CD4-positive, alpha-beta T cell treated with Interleukin-6 for 4 hours (primary cell): Measurements from ENCODE around the gene HOXB3.

ENCODE experiments used
- DNase-seq: peaks from one replicate; pipeline ENCODE4 v3.0.0-alpha.2; 2020; ENCODE audit warnings: mixed read lengths

Gene HOXB3

DNA sequence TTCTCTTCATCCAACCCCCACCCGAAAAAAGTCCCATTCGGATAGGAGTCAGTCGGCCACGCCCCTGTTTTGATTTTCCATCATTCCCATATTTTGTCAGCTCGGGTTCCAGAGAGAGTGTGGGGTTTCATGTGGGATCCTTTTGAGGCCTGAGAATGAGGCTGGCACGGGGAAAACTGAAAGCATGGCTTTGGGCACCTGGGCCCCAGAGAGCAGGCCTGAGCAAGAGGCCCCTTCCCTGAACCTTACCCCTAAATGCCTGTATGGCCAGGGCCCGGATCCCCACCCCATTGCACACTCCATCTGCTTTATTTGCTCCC, 7.3 kb downstream of the HOXB3 start:
- no peak for DNase-seq

DNA sequence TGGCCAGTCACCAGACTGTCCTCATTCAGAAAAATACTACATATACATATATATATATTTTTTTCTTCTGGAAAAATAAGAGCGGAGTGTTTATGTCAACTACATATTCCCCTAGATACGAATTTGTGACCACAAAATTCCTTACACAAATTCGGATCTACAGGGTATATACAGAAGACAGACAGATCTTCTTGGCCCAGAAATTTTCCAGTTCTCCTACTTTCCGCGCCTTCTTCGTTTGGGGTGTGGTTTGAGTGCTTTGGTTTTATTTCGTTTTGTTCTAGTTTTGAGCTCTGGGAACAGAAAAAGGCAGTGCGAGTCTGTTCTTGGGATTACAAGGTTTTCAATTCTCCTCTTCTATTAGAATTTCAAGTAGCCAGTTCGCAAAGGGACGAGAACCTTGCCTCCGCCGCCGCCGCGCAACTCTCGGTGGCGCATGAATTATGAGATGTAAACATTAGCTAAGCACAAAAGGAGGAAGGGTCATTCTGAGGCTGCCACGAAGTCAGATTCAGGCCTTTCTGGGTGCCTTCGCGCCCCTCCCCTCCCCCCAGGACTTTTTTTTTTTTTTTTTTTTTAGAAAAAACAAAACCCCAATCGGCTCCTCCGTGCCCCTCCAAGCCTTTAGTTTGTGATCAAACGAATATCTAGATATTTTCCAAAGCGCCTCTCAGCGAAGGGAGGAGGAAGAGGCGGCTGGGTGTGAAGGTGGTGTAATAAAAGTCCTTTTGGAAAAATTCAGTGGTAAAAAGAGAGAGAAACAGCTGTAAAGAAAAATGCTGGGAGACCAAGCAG, 10.1 kb downstream of the HOXB3 start:
- DNase-seq, result no peak

DNA sequence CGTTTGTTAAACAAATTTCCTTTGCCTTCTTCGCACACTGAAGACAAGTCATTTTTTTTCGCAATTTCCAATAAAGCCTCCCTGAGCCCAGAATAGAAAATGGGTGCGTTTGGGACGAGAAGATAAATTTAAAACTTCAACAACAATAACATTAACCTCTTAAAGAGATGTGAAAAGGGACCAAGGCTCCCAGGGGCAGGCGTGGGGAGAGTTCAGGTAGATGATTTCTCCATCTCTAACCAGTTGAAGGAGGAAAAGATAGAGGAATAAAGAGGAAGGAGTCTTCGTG, 10.6 kb downstream of the HOXB3 start:
- no peak for DNase-seq

DNA sequence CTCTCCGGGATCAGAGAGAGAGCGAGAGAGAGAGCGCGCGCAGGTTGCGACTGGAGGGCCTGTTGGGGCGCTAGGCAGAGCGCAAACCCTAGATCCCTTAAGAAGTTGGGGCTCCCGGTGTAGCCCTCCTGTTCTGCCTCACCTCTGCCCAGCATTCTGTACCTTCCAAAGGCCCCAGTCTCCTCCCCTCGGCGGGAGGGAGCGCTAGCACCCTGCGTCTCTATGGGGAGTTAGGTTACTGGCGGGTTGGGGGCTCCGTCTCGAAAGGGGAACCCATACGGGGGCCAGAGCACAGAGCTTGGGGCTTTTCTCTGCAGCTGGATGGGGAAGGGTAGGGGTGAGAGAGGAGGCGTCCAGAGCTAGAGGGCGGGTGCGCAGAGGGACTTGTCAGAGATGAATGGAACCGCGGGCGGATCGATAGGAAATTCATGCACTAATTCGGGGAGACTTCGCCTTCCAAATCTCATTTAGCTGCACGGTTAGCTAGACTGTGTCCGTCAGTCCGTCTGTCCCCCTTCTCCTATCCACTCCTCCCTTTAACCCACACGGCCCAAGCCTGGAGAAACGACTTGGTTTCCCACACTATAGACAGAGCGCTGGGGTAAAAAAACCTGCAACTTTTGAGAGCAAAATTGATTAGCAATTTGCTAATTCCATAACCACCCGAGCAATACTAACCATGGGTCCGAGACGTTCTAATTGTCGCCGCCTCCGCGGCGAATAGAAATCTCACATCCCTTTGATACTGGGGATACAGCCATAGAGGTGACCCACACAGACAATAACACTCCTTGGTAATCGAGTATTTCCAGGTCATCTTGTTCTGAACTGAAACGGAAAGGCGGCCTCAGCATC, 11.2 kb downstream of the HOXB3 start:
- no peak for DNase-seq

DNA sequence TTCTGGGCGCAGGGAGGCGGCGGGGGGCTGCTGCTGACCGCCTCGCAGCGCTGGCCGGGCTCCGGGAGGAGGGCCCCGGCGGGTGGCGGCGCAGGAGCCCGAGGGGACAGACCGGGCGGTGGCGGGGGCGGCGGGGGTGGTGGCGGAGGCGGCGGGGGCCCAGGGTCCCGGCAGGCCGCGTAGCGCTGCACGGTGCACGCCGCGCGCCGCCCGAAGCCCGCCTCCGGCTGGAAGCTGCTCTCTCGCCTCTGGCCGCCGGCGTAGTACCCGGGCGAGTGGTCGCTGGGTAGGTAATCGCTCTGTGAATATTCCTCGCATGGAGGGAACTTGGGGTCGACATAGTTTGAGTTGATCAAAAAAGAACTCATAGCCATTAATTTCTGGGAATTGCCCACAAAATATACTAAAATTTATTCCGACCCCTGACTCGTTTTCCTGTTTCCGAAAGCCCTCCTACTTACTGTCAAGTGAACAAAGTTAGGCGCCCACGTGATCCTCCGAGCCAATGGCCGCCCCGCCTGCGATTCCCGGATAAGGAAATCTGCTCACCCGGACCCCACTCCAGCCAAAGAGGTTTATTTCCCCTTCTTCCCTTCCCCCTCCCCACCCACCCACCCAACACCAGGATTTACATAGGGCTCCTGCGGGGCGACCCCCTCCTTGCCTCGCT, 12.0 kb downstream of the HOXB3 start, which contains the start of gene HOXB4:
TSS of gene HOXB4 (minus strand) at position 405 of the 670 bp plus-strand sequence. CDS start at position 374, 31 bp downstream.
- peak; percentile 75 for DNase-seq

DNA sequence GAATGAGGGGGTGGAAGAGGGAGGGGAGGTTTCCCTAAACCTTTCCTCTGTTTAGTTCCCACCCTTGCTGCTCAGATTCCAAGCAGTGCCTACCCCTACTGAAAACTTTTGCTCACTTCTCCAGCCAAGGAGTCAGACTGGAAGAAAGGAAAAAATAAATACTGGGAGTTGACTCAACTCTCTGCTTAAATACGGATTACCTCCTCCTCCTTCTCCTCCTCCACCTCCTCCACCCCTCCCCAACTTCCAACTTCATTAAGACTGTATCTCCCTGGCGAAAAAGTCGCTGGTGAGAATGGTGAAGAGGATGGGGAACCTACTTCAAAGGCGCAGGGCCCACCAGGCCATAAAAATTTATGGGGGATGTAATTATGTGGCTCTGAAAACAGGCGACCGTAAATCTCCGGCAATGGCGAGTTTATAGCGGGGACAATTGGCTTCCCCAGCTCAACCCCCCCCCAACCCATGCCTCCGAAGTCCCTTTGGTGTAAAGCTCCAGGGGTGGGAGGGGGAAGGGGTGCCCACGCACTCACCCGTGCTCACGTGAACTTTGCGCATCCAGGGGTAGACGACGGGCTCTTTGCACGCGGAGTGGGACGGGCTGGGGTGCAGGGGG, 12.6 kb downstream of the HOXB3 start:
- DNase-seq, result peak; percentile 34

DNA sequence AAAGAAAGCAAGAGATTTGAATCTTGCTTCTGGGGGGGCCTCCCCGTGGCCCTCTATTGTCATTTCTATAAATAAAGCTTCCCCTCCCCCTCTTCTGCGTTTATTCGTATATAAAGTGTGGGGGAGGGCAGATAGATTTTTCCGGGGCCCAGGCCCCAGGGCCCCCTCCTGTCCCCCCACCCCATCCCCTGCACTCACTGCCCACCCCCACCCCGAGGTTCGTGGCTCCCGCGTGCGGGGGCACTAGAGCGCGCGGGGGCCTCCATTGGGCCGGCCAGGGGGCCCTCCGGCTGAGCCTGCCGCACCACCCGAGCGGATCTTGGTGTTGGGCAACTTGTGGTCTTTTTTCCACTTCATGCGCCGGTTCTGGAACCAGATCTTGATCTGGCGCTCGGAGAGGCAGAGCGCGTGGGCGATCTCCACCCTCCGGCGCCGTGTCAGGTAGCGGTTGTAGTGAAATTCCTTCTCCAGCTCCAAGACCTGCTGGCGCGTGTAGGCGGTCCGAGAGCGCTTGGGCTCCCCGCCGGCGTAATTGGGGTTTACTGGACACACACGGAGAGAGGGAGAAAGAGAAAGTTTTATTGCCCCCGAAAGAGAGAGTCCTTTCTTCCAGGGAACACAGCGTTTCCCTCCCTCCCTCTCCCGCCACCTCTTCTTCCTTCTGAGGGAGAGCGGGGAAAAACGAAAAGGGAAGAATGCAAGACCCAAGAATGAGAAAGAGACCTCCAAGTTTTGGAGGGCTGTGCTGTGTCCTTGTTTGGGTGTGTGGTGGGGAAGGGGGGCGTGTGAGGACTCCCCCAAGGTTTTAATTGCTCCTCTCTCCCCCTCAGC, 13.3 kb downstream of the HOXB3 start:
- no peak for DNase-seq

DNA sequence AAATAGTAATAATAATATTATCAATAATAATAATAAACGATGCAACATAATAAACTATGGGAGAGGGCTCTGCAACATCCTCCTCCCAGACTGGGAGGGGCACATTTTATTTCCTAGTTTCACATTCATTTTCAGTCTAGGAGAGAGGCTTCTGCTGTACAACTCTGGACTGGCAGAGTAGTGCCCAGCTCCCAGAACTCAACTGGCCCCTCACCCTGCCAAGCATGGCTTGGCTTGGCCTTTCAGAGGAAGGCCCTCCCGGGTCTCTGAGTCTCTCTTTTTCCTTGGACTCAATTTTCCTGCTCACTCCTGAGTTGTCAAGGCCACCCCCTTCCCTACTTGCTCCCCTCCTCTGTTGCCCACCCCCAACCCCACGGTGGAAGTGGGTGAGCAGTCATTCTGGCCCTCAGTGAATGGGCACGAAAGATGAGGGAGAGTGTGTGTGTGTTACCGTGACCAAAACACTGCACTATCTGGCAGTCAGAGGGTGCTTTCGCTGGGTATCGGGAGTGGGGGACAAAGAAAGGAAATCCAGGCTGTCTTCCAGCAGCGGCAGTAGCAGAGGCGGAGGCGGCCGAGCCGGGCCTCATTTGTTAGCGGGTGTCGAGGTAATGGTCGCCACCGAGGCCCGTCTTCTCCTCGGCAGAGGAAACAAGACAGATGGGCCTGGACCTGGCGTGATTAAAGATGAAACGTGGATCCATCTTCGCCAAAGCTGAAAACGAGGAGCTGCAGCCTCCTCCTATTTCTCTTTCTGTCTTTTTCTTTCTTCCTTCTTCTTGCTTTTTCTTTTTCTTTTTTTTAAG, 14.2 kb downstream of the HOXB3 start:
- DNase-seq, result no peak

DNA sequence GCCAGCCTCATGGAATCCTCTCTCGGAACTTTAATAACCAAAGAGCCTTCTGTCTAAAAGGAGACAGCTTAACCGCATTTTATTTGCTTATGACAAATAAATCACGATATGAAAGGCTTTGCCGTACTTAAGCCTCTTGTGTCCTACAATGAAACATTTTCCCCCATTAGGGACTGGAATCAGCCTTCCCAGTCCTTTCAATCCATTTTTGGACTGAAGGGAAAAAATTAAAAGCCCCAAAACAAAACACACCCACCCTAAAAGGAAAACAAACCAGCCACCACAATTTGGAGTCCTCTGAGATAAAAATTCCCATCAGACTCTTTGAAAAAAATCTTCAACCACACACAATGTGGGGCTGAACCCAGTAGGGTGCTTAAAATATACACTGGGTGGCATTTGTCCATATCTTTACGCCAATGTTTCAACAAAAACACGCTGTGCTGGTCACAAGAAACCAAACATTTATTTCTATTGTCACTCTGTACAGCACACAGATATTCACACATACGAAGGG, 14.9 kb downstream of the HOXB3 start:
- no peak for DNase-seq

DNA sequence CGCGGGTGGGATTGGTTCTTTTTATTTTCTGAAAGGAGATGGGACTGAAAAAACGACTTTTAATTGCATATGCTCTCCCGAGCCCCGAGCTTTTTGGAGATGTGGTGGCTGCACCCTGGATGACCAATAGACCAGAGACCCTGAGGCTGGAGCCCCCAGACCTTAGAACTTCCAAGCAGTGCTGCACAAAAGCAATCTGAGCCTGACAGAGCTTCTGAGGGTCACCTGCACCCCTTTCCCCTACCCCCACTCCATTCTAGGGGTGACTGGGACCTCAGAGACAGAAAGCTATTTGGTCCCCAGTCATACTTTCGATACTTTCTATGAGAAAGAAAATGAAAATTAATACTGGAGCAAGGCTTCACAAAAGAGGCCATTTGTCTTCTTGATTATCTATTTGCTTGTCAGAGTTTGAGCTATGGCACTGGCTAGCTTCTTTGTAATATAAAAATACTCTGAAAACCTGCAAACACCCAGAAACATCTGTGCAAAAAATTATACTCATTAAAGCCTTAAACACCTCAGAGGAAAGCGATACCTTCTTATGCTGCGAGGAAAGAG, 15.5 kb downstream of the HOXB3 start:
- DNase-seq, result no peak

DNA sequence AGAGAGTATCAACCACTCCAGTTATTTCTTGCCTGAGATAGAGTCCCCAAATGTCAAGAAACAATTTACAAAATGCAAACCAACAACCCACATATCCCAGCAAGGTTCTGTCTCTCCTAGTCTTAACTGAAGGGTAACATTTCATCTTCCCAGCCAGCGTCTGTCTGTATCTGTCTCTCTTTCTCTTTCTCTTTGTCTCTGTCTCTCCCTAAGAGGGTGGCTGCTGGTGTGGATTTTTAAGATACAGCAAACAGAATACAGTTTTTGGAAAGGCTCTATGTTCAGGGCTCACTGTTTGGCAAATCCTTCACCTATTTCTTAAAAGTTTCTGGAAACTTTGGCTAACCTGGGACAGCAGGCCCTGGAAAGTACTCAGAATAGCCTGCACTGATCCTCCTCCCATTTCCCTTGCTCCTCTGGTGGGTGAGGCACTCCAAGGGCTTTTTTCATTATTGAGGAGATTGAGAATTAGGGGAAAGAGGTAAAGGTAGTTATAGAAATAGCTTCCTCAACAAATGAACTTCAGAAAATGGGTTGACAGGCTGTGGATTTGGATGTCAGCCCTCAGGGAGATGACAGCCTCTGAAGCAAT, 18.1 kb downstream of the HOXB3 start:
- DNase-seq, result no peak

DNA sequence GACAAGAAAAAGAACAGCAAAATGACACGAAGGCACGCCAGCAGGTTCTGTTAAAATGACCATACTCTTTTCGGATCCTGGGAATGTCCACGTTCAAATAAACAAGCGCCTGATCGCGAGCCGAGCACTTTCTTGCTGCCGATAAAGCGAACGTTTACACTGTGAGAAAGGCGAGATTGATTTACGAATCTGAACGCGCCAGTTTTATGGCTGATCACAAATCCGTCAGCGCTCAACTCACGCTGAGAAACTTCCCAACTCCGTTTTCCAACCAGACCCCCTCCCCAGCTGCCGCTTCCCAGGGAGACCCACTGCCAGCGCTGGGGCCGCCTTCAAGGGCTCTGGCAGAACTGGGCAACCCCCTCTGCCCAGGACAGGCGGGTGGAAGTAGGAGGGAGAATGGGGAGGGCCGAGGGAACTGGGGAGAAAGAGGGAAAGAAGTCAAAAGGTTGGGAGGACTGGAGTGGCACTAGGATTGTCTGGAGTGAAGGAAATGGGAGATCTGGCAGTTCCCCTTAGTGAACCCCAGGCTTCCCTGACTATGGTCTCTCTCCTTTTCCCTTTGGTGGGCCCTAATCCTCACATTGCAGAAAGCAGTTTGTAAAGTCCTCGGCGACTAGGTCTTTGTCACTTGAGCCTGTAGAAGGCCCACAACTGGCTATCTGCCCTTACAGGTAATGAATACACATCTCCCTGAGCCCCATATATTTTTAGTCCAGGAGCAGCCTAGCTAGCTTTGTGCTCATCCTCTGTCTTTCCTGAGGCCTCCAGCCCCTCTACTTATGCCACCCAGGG, 18.8 kb downstream of the HOXB3 start:
- no peak for DNase-seq

DNA sequence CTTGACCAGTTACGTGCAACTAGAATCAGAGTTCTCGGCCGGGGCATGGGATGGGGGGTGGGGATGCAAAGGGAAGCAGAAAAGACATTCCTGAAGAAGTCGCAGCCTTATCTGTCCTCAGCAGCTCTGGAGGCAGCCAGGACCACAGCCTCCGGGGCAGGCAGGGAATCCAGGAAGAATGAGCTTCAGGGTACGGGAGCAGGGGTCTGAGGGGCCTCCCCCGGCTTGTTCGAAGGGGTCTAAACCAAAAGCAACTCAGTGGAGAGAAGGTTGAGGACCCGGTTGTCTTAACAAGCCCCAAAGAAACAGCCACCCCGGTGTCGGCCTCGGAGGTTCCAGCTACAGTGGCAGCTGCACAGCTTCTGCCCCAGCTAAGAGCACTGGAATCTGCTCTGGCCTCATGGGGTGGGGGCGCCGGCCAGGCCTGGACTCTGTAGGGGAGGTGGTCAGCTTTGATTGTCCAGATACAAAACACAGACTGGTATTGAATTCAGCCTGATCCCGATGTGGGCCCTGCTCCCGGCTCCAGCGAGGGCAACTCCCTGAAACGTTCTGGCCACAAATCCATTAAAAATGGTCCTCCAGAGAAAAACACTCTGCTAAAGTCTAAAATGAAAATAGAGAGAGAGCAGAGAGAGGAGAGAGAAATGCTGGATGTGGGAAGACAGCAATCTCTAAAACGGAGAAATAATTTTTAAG, 19.6 kb downstream of the HOXB3 start:
- DNase-seq, result no peak

DNA sequence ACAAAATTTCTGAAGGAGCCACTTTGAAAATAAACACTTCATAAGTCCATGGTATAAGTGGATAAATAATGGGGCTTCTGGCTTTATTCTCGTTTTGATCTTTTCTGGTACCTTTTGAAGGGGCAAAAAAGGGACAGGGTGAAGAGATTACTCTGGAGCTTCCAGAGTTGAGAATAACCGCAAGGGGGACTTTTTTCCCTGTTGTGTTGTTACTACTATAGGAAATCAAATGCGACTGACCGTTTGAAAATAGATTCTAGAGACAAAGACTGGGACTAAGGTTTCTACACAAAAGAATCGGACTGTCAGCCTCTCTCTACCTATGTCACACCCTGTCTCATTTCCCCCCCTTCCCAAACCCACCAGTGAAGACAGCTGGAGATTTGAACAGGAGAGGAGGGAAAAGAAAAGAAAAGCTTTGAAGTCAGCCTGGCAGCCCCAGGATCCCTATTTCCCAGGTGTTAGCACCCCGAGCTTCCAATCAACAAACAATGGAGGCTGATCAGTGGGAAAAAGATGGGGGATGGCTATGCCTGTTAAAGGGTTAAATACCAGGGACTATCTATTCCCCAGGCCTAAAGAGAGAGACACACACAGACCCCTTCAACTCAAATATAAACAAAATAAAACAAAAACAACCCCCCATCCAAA, 20.2 kb downstream of the HOXB3 start:
- no peak for DNase-seq

DNA sequence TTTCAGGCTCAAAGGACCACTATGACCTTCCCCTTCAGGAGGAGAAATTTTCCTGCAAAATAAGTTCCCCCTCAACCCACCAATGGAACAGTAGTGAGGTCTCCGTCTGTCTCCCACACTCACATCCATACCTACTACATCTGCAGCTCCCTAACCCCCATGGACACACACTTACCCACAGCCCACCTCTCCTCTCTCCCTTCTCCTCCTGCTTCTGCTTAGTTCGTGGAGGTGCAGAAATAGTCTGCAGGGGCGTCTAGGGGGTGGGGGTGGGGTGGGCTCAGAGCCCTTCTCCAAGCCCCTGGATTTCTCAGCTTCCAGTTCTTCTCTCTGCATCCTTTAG, 20.8 kb downstream of the HOXB3 start:
- no peak for DNase-seq

DNA sequence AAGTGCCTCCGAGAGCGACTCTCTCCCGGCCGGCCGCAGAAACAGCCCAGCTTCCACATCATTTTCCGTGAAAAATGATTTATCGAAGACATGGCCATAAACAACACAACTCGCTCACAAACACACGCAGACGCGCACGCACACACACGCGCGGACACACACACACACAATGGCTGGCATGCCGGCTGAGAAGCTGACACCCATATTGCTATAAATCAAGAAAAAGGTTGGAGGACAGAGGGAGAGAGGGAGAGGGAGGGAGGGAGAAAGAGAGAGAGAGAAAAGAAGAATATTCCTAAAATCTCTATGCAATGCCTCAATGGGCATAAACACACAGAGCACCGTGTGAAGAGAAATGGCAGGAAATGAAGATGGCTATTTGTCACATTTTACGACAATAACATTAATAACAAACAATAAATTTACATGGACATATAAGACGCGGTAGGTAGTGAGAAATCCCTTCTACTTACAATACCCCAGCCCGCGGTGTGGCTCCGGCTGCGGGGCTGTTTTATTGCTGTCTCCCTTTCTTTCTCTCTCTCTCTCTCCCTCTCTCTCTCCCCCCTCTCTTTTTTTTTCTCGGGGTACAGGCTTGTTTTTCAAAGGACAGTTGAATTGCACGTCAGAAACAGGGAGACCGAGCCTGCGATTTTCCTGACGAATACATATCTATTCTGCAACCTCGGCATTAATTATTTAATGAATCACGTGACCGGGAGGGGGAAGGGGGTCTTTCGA, 21.4 kb downstream of the HOXB3 start:
- no peak for DNase-seq

DNA sequence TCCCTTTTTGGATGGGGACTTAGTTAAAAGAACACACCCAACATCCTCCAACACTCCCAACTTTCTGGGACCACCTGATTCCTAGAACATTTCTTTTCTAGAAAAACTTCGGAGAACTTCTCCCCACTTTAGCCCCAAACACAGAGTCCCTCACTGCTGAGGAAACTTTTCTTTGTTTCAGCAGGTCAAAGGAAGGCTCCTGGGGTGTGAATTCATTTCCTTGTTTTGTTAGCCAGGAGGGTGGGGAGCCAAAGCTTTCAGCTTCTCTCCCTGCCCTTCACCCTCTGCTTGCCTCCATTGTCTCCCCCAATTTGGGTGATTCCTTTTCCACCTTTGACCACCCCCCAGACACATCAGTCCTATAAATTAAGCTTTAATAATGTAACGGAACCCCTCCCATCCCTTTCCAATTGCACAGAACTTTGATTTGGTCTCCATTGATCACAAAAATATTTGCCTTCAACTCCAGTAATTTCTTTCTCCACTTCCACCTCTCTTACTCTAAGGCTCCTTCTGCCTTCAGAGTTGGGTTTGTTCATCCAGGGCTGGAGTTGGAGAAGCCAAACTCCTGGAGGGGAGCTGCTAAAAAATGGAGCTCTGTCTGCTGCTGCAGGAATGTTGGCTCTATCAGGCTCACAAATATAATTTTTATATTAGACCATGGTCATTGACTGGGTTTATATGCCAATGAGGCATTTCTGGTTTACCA, 22.2 kb downstream of the HOXB3 start:
- no peak for DNase-seq
